ENCODE data around the gene FAM222B.
"Not testable (repeated sequence)": the region's sequence is repeated elsewhere in the genome, so short reads cannot be mapped to it uniquely, and the experiment has no call there.

The FAM222B gene

GRCh38 chr17:28726627-28727491 lies 115.7 kb downstream of the FAM222B start:
- peak; percentile 91 for DNase-seq (ENCODE audit: low spot score)

GRCh38 chr17:28726226-28726626 lies 116.4 kb downstream of the FAM222B start, which contains the start of gene TLCD1:
Gene TLCD1, minus strand, starts transcription at chr17:28726233. Its CDS starts 136 bp downstream, at chr17:28726097.
- DNase-seq (ENCODE audit: low spot score): peak; percentile 59

- DNase-seq (ENCODE audit: low spot score): no peak
Observed at GRCh38 chr17:28725660-28726225, 116.8 kb downstream of the FAM222B start.

- DNase-seq (ENCODE audit: low spot score): no peak
Observed at GRCh38 chr17:28725166-28725659, 117.4 kb downstream of the FAM222B start.

GRCh38 chr17:28724500-28725165 lies 118.0 kb downstream of the FAM222B start:
- no peak for DNase-seq (ENCODE audit: low spot score)

GRCh38 chr17:28723836-28724499 lies 118.6 kb downstream of the FAM222B start:
- not testable (repeated sequence) for DNase-seq (ENCODE audit: low spot score)

- no peak for DNase-seq (ENCODE audit: low spot score)
Observed at GRCh38 chr17:28723159-28723835, 119.3 kb downstream of the FAM222B start.

GRCh38 chr17:28722417-28723158 lies 120.0 kb downstream of the FAM222B start:
- DNase-seq (ENCODE audit: low spot score): no peak

- DNase-seq (ENCODE audit: low spot score): not testable (repeated sequence)
Observed at GRCh38 chr17:28720997-28721329, 121.6 kb downstream of the FAM222B start.

GRCh38 chr17:28720247-28720996 lies 122.2 kb downstream of the FAM222B start:
- DNase-seq (ENCODE audit: low spot score): no peak

- no peak for DNase-seq (ENCODE audit: low spot score)
Observed at GRCh38 chr17:28719021-28719433, 123.6 kb downstream of the FAM222B start.

GRCh38 chr17:28718333-28719020 lies 124.1 kb downstream of the FAM222B start:
- DNase-seq (ENCODE audit: low spot score): no peak

GRCh38 chr17:28717578-28718332 lies 124.8 kb downstream of the FAM222B start, which contains the start of gene RAB34:
Gene RAB34, minus strand, starts transcription at chr17:28717868. Its CDS starts 602 bp downstream, at chr17:28717266.
- DNase-seq (ENCODE audit: low spot score): no peak

GRCh38 chr17:28716740-28717577 lies 125.6 kb downstream of the FAM222B start:
- no peak for DNase-seq (ENCODE audit: low spot score)

GRCh38 chr17:28715217-28715616 lies 127.4 kb downstream of the FAM222B start:
- DNase-seq (ENCODE audit: low spot score): no peak

GRCh38 chr17:28714281-28714680 lies 128.3 kb downstream of the FAM222B start:
- DNase-seq (ENCODE audit: low spot score): no peak

- no peak for DNase-seq (ENCODE audit: low spot score)
Observed at GRCh38 chr17:28712705-28713415, 129.7 kb downstream of the FAM222B start.

Data from CD4-positive, alpha-beta T cell treated with Interleukin-15 for 4 hours (primary cell).